Ishikawa (cell line): ENCODE results near the gene EMILIN2.

ENCODE experiments used
- CEBPB ChIP-seq: IDR thresholded peaks from 2 replicates; pipeline ENCODE4 v1.6.1; 2012
- CREB1 ChIP-seq: IDR thresholded peaks from 2 replicates; pipeline ENCODE4 v1.6.1; 2012; ENCODE audit warnings: low read depth
- EGR1 ChIP-seq: IDR thresholded peaks from 2 replicates; pipeline ENCODE4 v1.6.1; 2012
- EP300 ChIP-seq: IDR thresholded peaks from 2 replicates; pipeline ENCODE4 v1.6.1; 2012; ENCODE audit warnings: borderline replicate concordance
- FOXM1 ChIP-seq: IDR thresholded peaks from 2 replicates; pipeline ENCODE4 v1.6.1; 2012; ENCODE audit warnings: low read depth, borderline replicate concordance
- MAX ChIP-seq: IDR thresholded peaks from 2 replicates; pipeline ENCODE4 v1.6.1; 2012
- NFIC ChIP-seq: IDR thresholded peaks from 2 replicates; pipeline ENCODE4 v1.6.1; 2012
- RAD21 ChIP-seq: IDR thresholded peaks from 2 replicates; pipeline ENCODE4 v1.6.1; 2012; ENCODE audit warnings: low read depth
- TAF1 ChIP-seq: IDR thresholded peaks from 2 replicates; pipeline ENCODE4 v1.6.1; 2012; ENCODE audit warnings: low read depth, mild to moderate bottlenecking
- TCF12 ChIP-seq: IDR thresholded peaks from 2 replicates; pipeline ENCODE4 v1.6.1; 2012; ENCODE audit warnings: low read depth
- TEAD4 ChIP-seq: IDR thresholded peaks from 2 replicates; pipeline ENCODE4 v1.6.1; 2012
- YY1 ChIP-seq: IDR thresholded peaks from 2 replicates; pipeline ENCODE4 v1.6.1; 2012; ENCODE audit warnings: low read depth
- ZBTB7A ChIP-seq: IDR thresholded peaks from 2 replicates; pipeline ENCODE4 v1.6.1; 2012; ENCODE audit warnings: low read depth
- TF ChIP-seq, protein P1 (sequence below): IDR thresholded peaks from 2 replicates; pipeline ENCODE4 v1.6.1; 2012; ENCODE audit warnings: low read depth, mild to moderate bottlenecking
- TF ChIP-seq, protein P2 (sequence below): IDR thresholded peaks from 2 replicates; pipeline ENCODE4 v1.6.1; 2012

EMILIN2 gene

GRCh38 chr18:2881840-2882195 lies 35.0 kb downstream of the EMILIN2 start:
- TF ChIP-seq FOXM1 (no peak), ZBTB7A (no peak), EGR1 (no peak), TCF12 (no peak)

GRCh38 chr18:2882201-2882600 lies 35.4 kb downstream of the EMILIN2 start:
- TF ChIP-seq TAF1 (no peak), MAX (no peak)
- TF ChIP-seq, protein P1, sequence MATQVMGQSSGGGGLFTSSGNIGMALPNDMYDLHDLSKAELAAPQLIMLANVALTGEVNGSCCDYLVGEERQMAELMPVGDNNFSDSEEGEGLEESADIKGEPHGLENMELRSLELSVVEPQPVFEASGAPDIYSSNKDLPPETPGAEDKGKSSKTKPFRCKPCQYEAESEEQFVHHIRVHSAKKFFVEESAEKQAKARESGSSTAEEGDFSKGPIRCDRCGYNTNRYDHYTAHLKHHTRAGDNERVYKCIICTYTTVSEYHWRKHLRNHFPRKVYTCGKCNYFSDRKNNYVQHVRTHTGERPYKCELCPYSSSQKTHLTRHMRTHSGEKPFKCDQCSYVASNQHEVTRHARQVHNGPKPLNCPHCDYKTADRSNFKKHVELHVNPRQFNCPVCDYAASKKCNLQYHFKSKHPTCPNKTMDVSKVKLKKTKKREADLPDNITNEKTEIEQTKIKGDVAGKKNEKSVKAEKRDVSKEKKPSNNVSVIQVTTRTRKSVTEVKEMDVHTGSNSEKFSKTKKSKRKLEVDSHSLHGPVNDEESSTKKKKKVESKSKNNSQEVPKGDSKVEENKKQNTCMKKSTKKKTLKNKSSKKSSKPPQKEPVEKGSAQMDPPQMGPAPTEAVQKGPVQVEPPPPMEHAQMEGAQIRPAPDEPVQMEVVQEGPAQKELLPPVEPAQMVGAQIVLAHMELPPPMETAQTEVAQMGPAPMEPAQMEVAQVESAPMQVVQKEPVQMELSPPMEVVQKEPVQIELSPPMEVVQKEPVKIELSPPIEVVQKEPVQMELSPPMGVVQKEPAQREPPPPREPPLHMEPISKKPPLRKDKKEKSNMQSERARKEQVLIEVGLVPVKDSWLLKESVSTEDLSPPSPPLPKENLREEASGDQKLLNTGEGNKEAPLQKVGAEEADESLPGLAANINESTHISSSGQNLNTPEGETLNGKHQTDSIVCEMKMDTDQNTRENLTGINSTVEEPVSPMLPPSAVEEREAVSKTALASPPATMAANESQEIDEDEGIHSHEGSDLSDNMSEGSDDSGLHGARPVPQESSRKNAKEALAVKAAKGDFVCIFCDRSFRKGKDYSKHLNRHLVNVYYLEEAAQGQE: no peak

DNA sequence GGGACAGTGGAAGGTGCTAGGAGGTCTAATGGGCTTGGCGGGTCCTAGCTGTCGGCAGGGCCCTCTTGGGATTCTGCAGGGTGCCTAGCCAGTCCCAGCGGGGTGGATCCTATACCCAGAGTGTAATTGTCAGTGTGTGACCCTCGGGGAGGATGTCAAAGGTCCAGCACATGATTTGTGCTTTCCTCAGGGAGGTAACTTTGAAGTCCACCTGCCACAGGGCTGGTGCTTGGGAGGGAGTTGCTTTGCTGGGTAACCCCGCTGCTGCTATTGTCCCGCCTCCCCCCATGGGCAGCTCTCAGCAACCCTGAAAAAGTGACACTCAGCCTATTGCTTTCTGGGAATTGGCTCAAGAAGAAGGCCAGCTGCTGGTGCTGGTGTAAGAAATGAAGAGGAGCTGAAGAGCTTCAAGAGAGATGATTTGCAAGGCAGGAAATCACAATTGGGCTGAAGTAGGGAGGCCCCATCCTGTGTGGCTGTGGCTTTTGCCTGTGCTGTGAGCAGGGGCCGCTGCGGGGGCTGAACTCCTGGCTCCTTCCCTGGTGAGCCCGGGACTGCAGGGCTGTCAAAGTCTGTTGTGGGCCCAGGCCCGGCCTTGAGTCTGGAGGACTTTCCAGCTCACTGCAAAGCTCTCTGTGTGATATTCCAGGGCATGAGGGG lies 36.4 kb downstream of the EMILIN2 start:
- no peak for TF ChIP-seq TAF1

GRCh38 chr18:2884706-2885285 lies 38.0 kb downstream of the EMILIN2 start:
- TF ChIP-seq TAF1 (no peak), RAD21 (no peak)
- TF ChIP-seq, protein P1: no peak

GRCh38 chr18:2887470-2887869 lies 40.7 kb downstream of the EMILIN2 start:
- TF ChIP-seq TEAD4 (no peak), TAF1 (no peak), CEBPB (no peak), FOXM1 (no peak), EP300 (no peak), EGR1 (no peak), ZBTB7A (no peak), MAX (no peak), TCF12 (no peak), RAD21 (no peak), CREB1 (no peak), NFIC (no peak), YY1 (no peak)
- TF ChIP-seq, protein P1: no peak
- TF ChIP-seq, protein P2, sequence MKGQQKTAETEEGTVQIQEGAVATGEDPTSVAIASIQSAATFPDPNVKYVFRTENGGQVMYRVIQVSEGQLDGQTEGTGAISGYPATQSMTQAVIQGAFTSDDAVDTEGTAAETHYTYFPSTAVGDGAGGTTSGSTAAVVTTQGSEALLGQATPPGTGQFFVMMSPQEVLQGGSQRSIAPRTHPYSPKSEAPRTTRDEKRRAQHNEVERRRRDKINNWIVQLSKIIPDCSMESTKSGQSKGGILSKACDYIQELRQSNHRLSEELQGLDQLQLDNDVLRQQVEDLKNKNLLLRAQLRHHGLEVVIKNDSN: no peak

- TF ChIP-seq YY1 (no peak), TCF12 (no peak), NFIC (no peak), CEBPB (no peak), TEAD4 (no peak), RAD21 (no peak), CREB1 (no peak), ZBTB7A (no peak), MAX (no peak), EP300 (no peak), FOXM1 (no peak), EGR1 (no peak), TAF1 (no peak)
- TF ChIP-seq, protein P1: no peak
- TF ChIP-seq, protein P2: no peak
Observed at GRCh38 chr18:2889761-2890192, 43.0 kb downstream of the EMILIN2 start.
